DMS79 treated with DMSO at 0.1 percent for 48 hours (cell line): ENCODE measurements around the gene DICER1.
A peak's percentile ranks its signal among the peaks of the same experiment; 100 is the strongest.
"Not testable (repeated sequence)": the region's sequence is repeated elsewhere in the genome, so short reads cannot be mapped to it uniquely, and the experiment has no call there.

ENCODE experiments used
- DNase-seq: peaks from one replicate; lab custom pipeline; 2025; lab: John Stamatoyannopoulos, UW

DICER1 gene

DNA sequence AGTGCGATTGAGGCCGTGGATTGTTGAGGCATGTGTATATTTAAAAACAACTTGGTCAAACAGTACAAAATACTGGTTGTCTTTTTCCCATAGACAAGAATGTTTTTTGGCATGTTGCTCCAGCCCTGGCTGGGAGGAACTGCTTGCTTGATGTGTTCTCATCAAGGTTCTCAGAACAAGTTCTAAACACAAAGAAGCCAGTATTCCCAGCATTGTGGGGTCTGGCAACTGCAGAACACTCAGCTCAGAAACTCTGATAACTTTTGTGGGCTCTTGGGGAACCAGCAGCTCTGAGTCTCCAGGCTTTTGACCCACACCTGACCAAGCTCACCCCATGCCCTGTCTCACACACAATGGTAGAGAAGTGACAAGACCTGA lies 27.1 kb upstream of the DICER1 start:
- DNase-seq: no peak

DNA sequence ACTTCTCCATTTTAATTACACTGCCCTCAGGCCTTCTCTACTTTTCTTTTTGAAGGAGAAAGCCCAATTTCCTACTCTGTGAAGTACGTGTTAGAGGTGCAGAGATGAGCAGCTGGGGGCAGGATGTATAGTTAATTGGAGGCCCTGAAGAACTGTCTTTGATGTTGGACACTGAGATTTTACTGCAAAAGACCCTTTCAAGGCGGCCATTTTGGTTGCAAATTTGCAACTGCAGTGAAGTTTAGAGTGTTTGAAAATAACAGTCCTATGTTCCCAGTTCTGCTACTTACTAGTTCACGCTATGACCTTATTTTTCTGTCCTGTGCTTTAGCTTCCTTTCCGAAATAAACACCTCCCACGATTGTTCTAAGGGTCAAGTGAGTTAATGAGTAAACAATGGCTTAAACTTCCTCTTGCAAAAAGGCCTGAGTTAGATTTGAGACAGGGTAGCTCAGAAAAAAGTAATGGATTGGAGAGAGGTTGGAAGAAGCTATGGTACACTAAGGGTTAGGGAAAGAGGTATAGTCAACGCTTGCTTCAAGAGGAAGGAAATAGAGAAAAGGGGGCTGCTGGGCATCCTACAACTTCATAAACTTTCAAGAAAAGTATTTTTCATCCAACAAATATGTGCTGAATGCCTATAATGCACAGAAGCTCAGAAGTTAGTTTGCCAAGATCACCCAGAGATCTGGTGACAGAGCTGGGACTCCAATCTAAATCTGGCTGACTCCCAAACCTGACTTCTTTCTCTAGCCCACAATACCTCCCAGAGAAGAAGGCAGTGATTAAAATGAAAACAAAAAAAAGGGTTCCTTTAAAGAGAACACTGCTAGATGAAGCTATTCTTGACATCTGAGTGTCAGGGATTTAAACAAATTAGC lies 26.4 kb upstream of the DICER1 start:
- no peak for DNase-seq

DNA sequence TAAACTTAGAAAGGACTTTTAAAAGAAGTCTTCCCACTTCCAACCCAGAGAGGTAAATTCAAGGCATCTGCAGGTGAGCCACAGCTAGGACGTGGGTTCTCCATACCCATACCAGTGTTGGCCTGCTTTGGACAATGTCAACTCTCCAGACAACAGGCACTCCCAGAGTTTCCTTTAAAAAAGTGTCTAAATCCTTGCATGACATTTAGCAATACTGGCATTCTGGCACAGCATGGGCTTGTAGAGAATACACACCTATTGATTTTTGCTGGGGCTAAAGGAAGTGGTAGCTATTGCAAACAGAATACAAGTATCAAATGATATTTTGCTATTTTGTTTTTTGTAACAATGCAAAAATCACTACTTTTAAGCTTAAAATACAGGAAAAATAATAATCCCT lies 25.8 kb upstream of the DICER1 start:
- DNase-seq: no peak

DNA sequence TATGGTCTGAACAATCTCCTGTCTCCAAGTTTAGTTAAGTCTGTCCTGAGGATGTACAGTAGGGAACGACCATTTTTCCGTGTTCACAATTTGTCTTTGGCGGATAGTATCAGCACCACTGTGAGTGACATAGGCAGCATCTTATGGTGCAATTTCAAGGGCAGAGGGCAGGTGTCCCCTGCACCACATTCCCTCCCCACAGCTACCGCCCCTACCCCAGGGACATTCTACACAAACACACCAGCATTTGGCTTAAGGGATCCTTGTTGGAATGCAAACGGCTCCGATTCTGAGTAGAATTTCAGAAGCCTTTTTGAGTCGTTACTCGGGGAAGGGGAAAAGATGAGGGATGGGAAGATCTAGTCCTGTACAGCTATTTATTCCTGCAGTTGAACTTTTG lies 25.1 kb upstream of the DICER1 start:
- no peak for DNase-seq

DNA sequence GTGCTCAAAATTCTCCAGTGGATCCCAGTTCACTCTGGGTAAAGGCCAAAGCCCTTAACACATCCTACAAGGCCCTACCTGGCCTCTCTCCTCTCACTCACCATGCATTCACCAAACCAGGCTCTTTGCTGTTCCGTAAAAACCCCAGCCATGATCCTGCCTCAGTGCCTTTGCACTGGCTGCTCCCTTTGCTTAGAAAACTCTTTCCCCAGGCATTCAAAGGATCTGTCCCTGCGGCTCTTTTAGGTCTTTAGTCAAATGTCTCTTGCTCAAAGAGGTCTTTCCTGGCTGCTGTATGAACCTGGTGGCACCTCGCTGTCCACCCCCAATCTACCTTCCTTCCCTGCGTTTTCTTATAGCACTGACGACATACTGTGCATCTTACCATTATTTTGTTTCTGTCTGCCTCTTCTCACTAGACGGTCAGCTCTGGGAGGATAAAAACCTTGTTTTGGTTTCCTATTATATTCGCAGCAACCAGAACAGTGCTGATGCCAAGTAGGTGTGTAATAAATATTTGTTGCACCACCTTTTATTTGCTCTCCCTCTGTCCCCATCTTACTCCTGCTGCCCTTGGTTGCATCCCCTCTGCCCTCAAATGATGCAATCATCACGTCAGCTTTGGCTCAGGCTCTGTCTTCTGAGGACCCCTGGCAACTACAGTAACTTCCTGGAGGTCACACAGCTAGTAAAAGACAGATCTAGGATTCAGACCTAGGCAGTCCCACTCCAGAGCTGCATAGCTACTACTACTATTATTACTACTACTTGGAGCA lies 23.8 kb upstream of the DICER1 start:
- DNase-seq: no peak

DNA sequence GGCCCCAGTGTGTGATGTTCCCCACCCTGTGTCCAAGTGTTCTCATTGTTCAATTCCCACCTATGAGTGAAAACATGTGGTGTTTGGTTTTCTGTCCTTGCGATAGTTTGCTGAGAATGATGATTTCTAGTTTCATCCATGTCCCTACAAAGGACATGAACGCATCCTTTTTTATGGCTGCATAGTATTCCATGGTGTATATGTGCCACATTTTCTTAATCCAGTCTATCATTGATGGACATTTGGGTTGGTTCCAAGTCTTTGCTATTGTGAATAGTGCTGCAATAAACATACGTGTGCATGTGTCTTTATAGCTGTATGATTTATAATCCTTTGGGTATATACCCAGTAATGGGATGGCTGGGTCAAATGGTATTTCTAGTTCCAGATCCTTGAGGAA lies 18.3 kb upstream of the DICER1 start:
- DNase-seq: not testable (repeated sequence)

DNA sequence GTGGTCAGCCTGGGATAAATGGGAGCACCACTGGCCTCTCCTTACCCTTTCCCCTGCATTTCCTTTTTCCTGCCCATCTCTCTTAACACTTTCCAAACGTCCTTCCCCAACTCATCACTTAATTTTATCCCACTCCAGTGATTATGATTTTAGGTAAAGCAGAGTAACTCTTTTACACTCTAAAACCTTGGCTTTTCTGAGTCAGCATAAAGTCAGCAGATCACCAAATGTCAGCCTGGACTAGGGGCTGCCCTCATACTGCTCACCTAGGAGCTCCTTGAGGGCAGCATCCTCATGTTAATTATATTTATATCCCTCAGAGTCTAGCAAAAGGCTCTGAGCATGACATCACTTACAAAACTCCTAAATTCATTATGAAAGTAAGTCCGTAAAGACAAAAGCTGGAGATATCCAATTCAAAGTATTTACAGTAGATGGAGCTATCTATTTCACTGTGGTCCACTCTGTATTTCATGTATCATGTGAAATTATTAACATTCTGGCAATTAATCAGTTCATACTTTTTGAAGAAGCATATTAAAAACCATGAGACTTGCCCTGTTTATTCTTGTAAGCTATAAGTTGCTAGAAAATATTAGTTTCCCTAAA lies 17.0 kb upstream of the DICER1 start:
- no peak for DNase-seq

DNA sequence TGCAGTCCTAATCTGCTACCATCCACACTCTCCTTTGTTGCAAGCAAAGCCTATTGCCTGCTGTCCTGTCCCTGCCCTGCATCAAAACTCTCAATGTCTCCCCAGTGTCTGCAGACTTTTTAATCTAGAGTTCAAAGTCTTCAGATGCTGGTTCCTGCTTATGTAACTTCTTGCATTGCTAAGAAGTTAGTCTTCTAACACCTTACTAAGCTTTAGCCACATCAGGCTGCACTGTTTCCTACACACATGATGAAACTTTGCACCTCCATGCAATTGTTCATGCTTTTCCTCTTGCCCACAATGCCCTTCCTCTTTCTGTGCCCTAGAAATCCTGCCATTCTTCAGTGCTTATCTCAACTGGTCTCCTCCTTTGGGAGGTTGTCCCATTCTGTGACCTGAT lies 16.2 kb upstream of the DICER1 start:
- DNase-seq: no peak

DNA sequence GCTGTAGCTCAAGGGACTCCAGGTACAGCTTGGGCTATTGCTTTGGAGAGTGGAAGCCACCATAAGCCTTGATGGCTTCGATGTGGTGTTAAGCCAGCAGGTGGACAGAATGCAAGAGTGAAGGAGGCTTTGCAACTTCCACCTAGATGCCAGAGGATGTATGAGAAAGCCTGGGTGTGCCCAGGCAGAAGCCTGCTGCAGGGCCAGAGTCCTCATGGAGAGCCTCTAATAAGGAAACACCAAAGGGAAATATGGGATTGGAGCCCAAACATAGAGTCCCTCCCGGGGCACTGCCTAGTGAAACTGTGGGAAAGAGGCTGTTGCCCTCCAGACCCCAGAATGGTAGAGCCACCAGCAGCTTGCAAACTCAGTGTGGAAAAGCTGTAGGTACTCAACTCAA lies 9.8 kb upstream of the DICER1 start:
- DNase-seq: no peak

DNA sequence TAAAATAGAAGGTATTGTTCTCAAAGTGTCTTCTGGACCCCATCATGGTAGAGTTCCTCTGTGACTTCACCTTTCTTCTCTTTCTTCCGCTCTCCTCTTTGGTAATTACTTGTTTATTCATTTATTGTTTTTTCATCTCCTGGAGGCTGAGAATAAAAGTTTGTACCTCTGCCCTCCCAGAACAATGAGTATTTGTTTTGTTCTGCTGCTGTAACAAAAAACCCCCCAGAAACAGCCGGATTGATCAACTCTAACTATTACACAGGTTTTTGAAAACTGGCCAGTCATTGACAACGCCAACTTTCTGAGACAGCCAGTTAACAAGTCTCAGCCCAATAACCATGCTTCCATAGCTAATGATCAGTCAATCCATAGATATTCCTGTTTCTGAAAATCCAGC lies 8.2 kb upstream of the DICER1 start:
- DNase-seq: no peak

DNA sequence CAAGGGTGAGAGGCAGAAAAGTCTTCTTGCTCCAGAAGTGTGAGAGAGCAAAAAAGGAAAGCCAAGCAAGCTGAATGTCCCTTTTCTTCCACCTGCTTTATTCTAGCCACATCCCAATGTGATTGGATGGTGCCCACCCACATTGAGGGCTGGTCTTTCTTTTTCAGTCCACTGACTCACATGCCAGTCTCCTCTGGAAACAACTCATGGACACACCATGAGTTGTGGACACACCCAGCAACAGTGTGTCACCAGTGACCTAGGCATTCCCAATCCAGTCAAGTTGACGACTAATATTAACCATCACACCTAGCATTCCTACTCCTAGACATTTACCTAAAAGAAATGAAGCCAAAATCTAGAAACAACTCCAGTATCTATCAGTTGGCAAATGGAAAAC lies 7.2 kb upstream of the DICER1 start:
- no peak for DNase-seq

DNA sequence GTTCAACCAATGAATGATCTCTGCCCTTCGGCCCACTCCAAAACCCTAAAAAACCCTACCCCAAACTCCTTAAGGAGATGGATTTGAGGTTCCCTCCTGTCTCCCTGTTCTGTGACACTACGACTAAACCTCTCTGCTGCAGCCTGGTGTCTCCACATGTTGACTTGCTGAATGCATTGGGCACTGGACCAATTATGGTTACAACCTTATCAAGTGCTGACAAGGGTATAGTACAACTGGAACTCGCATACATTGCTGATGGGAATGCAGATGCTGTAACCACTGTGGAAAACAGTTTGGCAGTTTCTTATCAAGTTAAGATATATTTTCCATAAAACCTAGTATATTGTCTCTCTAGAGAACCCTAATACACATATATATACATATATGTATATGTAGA lies 6.3 kb upstream of the DICER1 start:
- no peak for DNase-seq

DNA sequence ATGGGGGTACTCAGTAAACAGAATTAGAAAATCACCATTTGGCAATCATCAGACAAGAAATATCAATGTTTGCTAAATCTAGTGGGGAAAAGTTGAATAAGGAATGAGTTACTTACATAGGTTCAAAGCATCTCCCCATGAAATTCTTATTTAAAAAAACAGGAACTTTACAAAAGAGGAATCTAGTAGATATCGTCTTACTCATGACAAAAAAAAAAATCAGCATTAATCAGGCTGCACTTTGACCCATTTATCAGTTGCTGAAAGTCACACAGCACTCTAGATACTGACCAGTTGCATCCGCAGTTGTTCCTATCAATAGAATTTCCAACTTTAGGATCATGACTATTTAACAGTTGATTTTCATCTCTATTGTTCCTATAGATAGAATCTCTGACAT lies 5.8 kb upstream of the DICER1 start:
- DNase-seq: no peak

DNA sequence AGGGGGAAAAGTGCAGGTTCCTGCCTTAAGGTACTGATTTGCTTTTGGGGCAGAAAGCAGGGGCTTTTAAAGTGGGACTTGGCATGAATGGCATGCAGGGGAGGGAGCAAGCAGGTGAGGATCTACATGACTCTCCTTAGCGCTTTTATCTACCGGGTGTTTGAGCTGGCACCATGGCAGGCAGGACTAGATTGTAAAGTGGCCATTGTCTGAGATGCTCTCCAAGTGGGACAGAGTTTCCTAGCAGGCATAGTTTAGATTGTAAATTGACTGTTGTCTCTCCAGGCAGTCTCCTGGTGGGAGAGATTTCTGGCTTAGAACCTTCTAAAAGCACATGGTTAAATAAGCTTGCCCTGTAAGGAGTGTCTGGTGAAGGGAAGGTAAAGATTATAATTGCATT lies 5.3 kb upstream of the DICER1 start:
- DNase-seq: no peak

DNA sequence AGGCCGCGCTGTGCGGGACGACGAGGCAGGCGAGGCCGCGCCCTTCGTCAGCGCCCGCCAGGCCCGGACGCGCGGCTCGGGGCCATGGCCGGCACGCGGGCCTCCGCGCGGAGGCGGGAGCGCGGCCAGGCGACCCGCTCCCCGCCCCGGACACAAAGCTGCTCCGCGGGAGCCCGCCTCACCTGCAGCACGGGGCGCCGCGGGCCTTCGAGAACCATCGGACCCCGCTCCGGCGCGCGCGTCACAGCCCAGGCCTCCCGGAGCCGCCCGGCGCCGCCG lies 342 bp downstream of the DICER1 start:
- DNase-seq: no peak

DNA sequence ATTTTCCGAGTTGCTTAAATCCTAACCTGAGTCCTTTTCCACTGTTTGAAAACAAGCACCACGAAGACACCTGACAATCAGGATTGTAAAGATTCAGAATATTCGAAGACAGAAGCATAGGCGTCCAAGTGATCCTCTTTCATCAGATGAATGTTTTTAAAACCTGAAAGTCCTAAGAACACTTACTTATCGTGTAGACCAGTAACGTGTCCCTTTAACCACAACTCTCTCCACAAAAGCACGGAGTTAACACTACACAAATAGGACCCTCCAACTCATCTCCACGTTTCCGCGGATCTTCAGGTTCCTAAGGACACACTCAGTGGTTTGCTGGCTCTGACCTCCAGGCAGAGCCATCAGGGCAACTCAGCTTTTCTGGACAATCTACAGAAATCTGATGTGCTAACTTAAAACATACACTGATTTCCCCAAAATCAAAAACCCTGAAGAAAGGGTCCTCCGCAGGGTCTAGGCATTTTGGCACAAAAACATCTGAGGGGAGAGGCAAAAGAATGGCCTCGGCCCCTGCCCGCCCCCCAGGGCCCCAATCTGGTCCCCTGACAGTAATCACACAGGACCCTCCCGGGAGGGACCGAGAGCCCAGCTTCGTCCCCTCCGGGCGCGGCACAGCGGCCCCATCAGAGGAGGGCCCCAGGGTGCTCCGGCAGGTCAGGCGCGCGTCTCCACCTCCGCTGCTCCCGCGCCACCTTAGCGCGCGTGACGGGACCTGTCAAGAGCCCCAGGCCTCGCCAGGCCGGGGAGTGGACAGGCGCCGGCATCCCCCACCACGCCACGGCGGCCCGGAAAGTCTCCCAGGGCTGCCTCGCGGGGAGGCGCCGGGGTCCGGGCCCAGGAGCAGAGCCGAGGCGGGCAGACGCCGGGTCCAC lies 925 bp downstream of the DICER1 start:
- DNase-seq: no peak

DNA sequence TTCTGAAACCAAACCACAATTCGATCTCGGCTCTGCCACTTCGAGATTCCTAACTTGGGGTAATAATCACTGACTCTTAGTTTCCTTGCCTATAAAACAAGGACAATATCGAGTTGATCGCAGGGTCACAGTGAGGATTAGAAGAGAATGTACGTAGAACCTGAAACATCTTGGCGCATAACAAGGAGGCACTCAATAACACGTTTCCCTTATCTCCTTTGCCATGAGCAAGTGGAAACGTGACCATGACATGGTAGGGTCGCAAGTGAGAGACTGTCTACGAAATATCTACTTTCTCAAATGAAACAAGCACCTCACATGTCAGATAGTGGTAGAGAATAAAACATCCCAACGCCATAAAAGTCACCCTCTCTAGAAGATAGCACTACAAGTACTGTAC lies 2.3 kb downstream of the DICER1 start:
- DNase-seq: no peak

DNA sequence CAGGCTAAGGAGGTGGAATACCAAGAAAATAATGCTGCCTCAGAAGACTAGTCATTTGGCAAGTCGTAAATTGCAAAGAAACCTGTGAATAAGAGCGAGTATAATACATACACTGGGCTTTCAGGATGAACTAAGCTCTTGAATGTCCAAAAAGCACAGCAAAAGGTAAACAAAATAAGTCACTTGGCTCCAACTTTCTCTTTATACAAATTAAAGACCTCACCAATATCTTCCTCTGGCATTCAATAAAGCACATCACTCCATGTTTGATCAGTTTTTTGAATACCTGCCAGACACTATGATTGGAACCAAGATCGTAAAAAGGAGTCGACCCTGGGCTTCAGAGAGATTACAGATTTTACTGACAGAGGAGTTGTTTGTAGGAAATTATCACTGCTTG lies 3.5 kb downstream of the DICER1 start:
- peak; percentile 51 for DNase-seq

DNA sequence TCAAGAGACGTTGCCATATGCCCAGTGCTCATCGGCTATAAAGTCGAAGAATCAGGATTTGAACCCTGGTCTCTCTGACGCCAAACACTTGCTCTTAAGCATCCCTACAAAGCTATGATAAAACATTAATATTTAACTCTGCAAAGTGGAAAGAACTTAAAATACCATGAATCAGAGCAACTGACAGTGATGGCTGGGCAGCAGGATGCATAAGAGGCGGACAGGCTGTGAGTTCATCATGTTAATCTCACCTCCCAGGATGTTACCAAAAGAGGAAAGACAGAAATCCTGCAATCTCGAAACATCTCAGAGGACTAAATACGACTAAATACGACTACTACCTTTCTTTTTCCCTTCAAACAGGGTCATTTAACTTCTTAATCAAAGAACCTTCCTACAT lies 5.8 kb downstream of the DICER1 start:
- no peak for DNase-seq

DNA sequence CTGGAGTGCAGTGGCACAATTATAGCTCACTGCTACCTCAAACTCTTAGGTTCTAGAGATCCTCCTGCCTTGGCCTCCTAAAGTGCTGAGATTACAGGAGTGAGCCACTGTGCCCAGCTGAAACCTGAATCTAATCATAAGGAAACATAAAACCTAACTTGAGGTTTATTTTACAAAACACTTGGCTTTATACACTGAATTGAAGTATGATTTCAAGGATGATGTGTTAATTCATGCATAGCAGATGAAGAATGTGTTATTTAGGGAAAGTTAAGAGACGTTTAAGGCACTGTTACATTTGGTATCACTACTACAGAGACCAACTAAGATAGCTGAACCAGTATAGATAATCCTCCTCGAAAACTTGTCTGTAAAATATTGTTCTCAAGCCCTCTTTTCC lies 6.4 kb downstream of the DICER1 start:
- peak; percentile 71 for DNase-seq

DNA sequence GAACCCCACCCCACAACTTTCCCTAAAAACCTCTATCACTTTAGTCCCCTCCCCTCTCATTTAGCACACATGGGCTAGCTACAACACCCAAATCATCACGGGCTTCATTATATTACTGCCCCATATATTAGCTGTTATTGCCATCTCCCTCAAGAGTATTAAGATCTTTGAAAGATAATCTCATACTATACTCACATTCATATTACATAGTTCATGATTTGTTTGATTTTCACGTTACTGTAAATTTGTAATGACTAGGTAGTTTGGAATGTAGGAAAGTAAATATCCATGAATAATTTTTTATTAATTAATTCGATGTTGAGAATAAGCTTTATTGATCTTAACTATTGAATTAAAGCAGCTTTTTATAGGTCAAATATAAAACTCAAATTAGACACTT lies 7.9 kb downstream of the DICER1 start:
- no peak for DNase-seq

DNA sequence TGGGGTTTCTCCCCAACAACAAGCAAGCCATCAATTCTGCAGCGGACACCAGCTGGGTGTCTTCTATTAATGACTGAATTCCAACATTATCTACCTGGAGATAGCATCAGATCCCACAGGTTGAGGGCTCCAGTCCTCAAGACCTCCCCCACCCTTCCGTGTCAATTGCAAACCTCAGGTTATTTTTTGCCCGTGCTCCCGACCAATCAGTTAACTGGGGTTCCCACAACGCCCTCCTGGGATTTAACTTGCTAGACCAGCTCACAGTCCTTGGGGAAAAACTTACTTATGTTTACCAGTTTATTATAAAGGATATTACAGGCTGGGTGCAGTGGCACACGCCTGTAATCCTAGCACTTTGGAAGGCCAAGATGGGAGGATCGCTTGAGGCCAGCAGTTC lies 9.7 kb downstream of the DICER1 start:
- no peak for DNase-seq
